H9 (cell line): Measurements from ENCODE around the gene MPP7. TPM values are rescaled to one million over a fixed set of nuclear protein-coding genes. Genes with fewer than 3 reads are reported as not detected.

ENCODE experiments used
- DNase-seq: peaks from one replicate; pipeline ENCODE4 v3.0.0-alpha.2; 2017
- H2AFZ ChIP-seq: one replicate; pipeline ENCODE4 v1.6.1; 2013; ENCODE audit warnings: mild to moderate bottlenecking, low read length, control low read depth, moderate library complexity
- H2AK5ac ChIP-seq: 2 replicates; pipeline ENCODE4 v1.6.1; 2013; ENCODE audit warnings: low read length, control low read depth, mixed read lengths; ENCODE audit not compliant: insufficient read length
- H2BK120ac ChIP-seq: one replicate; pipeline ENCODE4 v1.6.1; 2013; ENCODE audit warnings: low read depth, mild to moderate bottlenecking, low read length, control low read depth, inconsistent platforms; ENCODE audit not compliant: poor library complexity, severe bottlenecking
- H2BK12ac ChIP-seq: 2 replicates; pipeline ENCODE4 v1.6.1; 2013; ENCODE audit warnings: low read length, control low read depth, mixed read lengths, low read depth; ENCODE audit not compliant: insufficient read length
- H2BK15ac ChIP-seq: 2 replicates; pipeline ENCODE4 v1.6.1; 2013; ENCODE audit warnings: low read depth, low read length, control low read depth
- H2BK20ac ChIP-seq: one replicate; pipeline ENCODE4 v1.6.1; 2013; ENCODE audit warnings: low read depth, mild to moderate bottlenecking, low read length, control low read depth, inconsistent platforms; ENCODE audit not compliant: poor library complexity, severe bottlenecking
- H2BK5ac ChIP-seq: 2 replicates; pipeline ENCODE4 v1.6.1; 2013; ENCODE audit warnings: low read length, control low read depth, mixed read lengths; ENCODE audit not compliant: insufficient read length
- H3K14ac ChIP-seq: 2 replicates; pipeline ENCODE4 v1.6.1; 2013; ENCODE audit warnings: low read length, control low read depth; ENCODE audit not compliant: insufficient read depth
- H3K18ac ChIP-seq: 2 replicates; pipeline ENCODE4 v1.6.1; 2013; ENCODE audit warnings: low read depth, mild to moderate bottlenecking, mixed read lengths, low read length, control low read depth; ENCODE audit not compliant: insufficient read length
- H3K23ac ChIP-seq: 2 replicates; pipeline ENCODE4 v1.6.1; 2013; ENCODE audit warnings: low read length, control low read depth, mixed read lengths, low read depth; ENCODE audit not compliant: insufficient read length
- H3K23me2 ChIP-seq: 2 replicates; pipeline ENCODE4 v1.6.1; 2013; ENCODE audit warnings: low read depth, mild to moderate bottlenecking, mixed read lengths, low read length, control low read depth; ENCODE audit not compliant: insufficient read length, poor library complexity, severe bottlenecking
- H3K27ac ChIP-seq: 2 replicates; pipeline ENCODE4 v1.5.1; 2013; ENCODE audit warnings: low read length, control low read depth, mixed read lengths, low read depth; ENCODE audit not compliant: insufficient read length
- H3K27me3 ChIP-seq: 2 replicates; pipeline ENCODE4 v1.6.1; 2013; ENCODE audit warnings: low read length, control low read depth, inconsistent platforms; ENCODE audit not compliant: insufficient read depth
- H3K4ac ChIP-seq: 2 replicates; pipeline ENCODE4 v1.6.1; 2013; ENCODE audit warnings: low read depth, mild to moderate bottlenecking, control low read depth, inconsistent platforms, low read length, moderate library complexity
- H3K4me1 ChIP-seq: 2 replicates; pipeline ENCODE4 v1.6.1; 2013; ENCODE audit warnings: low read length, control low read depth, inconsistent platforms; ENCODE audit not compliant: insufficient read depth
- H3K4me2 ChIP-seq: 2 replicates; pipeline ENCODE4 v1.6.1; 2013; ENCODE audit warnings: low read length, control low read depth, mixed read lengths; ENCODE audit not compliant: insufficient read length, insufficient read depth
- H3K56ac ChIP-seq: 2 replicates; pipeline ENCODE4 v1.6.1; 2013; ENCODE audit warnings: low read depth, mild to moderate bottlenecking, mixed read lengths, low read length, control low read depth; ENCODE audit not compliant: insufficient read length
- H3K79me1 ChIP-seq: 2 replicates; pipeline ENCODE4 v1.6.1; 2013; ENCODE audit warnings: low read depth, mild to moderate bottlenecking, moderate library complexity, low read length, control low read depth, inconsistent platforms; ENCODE audit not compliant: insufficient read depth, poor library complexity, severe bottlenecking
- H3K79me2 ChIP-seq: 2 replicates; pipeline ENCODE4 v1.6.1; 2013; ENCODE audit warnings: low read length, control low read depth, inconsistent platforms; ENCODE audit not compliant: insufficient read depth
- H3K9ac ChIP-seq: 2 replicates; pipeline ENCODE4 v1.6.1; 2013; ENCODE audit warnings: low read length, control low read depth, mixed read lengths; ENCODE audit not compliant: insufficient read length; ENCODE audit errors: extremely low read depth
- H3K9me3 ChIP-seq: one replicate; pipeline ENCODE4 v1.6.1; 2013; ENCODE audit warnings: low read depth, low read length, inconsistent platforms; ENCODE audit not compliant: control insufficient read depth
- H3T11ph ChIP-seq: one replicate; pipeline ENCODE4 v1.6.1; 2013; ENCODE audit warnings: mild to moderate bottlenecking, low read length, control low read depth, inconsistent platforms
- H4K20me1 ChIP-seq: one replicate; pipeline ENCODE4 v1.6.1; 2013; ENCODE audit not compliant: control insufficient read depth, insufficient read length, insufficient read depth
- H4K5ac ChIP-seq: 2 replicates; pipeline ENCODE4 v1.6.1; 2013; ENCODE audit warnings: low read depth, mild to moderate bottlenecking, mixed read lengths, low read length, control low read depth; ENCODE audit not compliant: insufficient read length
- H4K8ac ChIP-seq: replicated peaks from 2 replicates; pipeline ENCODE4 v1.6.1; 2013; ENCODE audit warnings: low read length, control low read depth, mixed read lengths, low read depth; ENCODE audit not compliant: insufficient read length
- H4K91ac ChIP-seq: 2 replicates; pipeline ENCODE4 v1.6.1; 2013; ENCODE audit warnings: low read depth, mild to moderate bottlenecking, moderate library complexity, mixed read lengths, low read length, control low read depth; ENCODE audit not compliant: insufficient read length
- H3K27ac Mint-ChIP-seq, 3 experiments: 2 replicates in 2 of 3; 3 replicates in 1 of 3; pipeline ENCODE4 v1.8.0; 2020 to 2021; ENCODE audit warnings: mixed read lengths in 3 of 3, mild to moderate bottlenecking in 1 of 3, moderate library complexity in 1 of 3
- H3K27me3 Mint-ChIP-seq: 2 replicates; pipeline ENCODE4 v1.8.0; 2021; ENCODE audit warnings: low read depth, mild to moderate bottlenecking, moderate library complexity, mixed read lengths
- H3K36me3 Mint-ChIP-seq, 3 experiments: 2 replicates in 2 of 3; 3 replicates in 1 of 3; pipeline ENCODE4 v1.8.0; 2020 to 2021; ENCODE audit warnings: low read depth in 3 of 3, mixed read lengths in 3 of 3; ENCODE audit not compliant: insufficient read depth in 1 of 3
- H3K4me1 Mint-ChIP-seq, 2 experiments: 2 replicates each; pipeline ENCODE4 v1.8.0; 2020; ENCODE audit warnings: mixed read lengths in 2 of 2
- H3K4me3 Mint-ChIP-seq, 2 experiments: 2 replicates in 1 of 2; 3 replicates in 1 of 2; pipeline ENCODE4 v1.8.0; 2020 to 2021; ENCODE audit warnings: mild to moderate bottlenecking in 2 of 2, mixed read lengths in 2 of 2, moderate library complexity in 1 of 2
- H3K9me3 Mint-ChIP-seq, 2 experiments: 2 replicates in 1 of 2; 3 replicates in 1 of 2; pipeline ENCODE4 v1.8.0; 2020; ENCODE audit warnings: mild to moderate bottlenecking in 2 of 2, mixed read lengths in 2 of 2, moderate library complexity in 1 of 2
- CTCF ChIP-seq: fragments of 200-600 bp; sonication (generic); conservative IDR thresholded peaks from 3 replicates; pipeline ENCODE4 v1.8.0; 2021; ENCODE audit warnings: antibody characterized with exemption, mild to moderate bottlenecking
- WGBS: extraction: QIAGEN DNeasy Blood & Tissue Kit; methylation state at CpG from one replicate; pipeline ENCODE4 v1.1.7; 2013; ENCODE audit warnings: missing lambda C conversion rate, low lambda C conversion rate, mixed read lengths; ENCODE audit not compliant: insufficient read length; ENCODE audit errors: extremely low coverage; 5-methylcytosine and 5-hydroxymethylcytosine counted together
- total RNA-seq: library from RNA; stranded (reverse); gene quantifications from 2 replicates; pipeline ENCODE4 v1.2.1, GENCODE V29; 2021

Gene MPP7
- total RNA-seq, 1 experiment from 2014 or later, result 6.9 TPM

GRCh38 chr10:28307267-28307666, 4.4 kb upstream of the MPP7 start:
- Histone ChIP-seq H3K4ac (no peak overlapping the region), H3K27ac (no peak overlapping the region), H2BK5ac (no peak overlapping the region), H3K79me2 (no peaks in the 10 kb centered on the region), H3K27me3 (no peaks in the 10 kb centered on the region), H3K56ac (no peak overlapping the region), H3K23ac (no peak overlapping the region), H2AK5ac (no peak overlapping the region), H2BK12ac (no peak overlapping the region), H3K14ac (no peak overlapping the region), H3K18ac (no peak overlapping the region), H3T11ph (no peak overlapping the region), H4K91ac (no peak overlapping the region), H3K23me2 (peaks cover 1% of the 10 kb centered on the region), H3K79me1 (no peaks in the 10 kb centered on the region), H2AFZ (no peak overlapping the region), H4K5ac (no peak overlapping the region), H3K4me1 (no peaks in the 10 kb centered on the region), H2BK15ac (no peak overlapping the region), H3K4me2 (no peak overlapping the region), H2BK20ac (no peak overlapping the region), H2BK120ac (no peak overlapping the region), H3K9me3 (no peaks in the 10 kb centered on the region), H3K9ac (no peak overlapping the region), H4K8ac (no peak overlapping the region), H4K20me1 (no peaks in the 10 kb centered on the region)
- Mint-ChIP-seq H3K4me1 (peaks cover 10% of the 10 kb centered on the region in 2 experiments), H3K36me3 (no peaks in the 10 kb centered on the region), H3K9me3 (peaks cover 0 to 3% of the 10 kb centered on the region in 2 experiments; a peak in 2 of 5 replicates), H3K27me3 (peaks cover 57% of the 10 kb centered on the region), H3K4me3 (no peak overlapping the region), H3K27ac (no peak overlapping the region)
- DNase-seq, result no peak
- WGBS, result no CpG with 5 or more reads among the region's 4 CpGs
- no peak for TF ChIP-seq CTCF
